KOPT-K1 (cell line): ENCODE data around the gene ERGIC1.
"Not testable (repeated sequence)": the region's sequence is repeated elsewhere in the genome, so short reads cannot be mapped to it uniquely, and the experiment has no call there.

Experiments used
- H3K27ac ChIP-seq: fragments of 200-600 bp; sonication (generic); 2 replicates; pipeline ENCODE4 v1.5.1; 2016; ENCODE audit warnings: antibody characterized with exemption, mild to moderate bottlenecking, low read depth, low read length; ENCODE audit not compliant: poor library complexity, severe bottlenecking
- H3K36me3 ChIP-seq: fragments of 200-600 bp; sonication (generic); 2 replicates; pipeline ENCODE4 v1.5.1; 2017; ENCODE audit warnings: antibody characterized with exemption, mild to moderate bottlenecking, low read length, moderate library complexity; ENCODE audit not compliant: insufficient read depth
- H3K9me3 ChIP-seq: fragments of 200-600 bp; sonication (generic); 2 replicates; pipeline ENCODE4 v1.5.1; 2017; ENCODE audit warnings: antibody characterized with exemption, low read length, mild to moderate bottlenecking; ENCODE audit not compliant: insufficient read depth, poor library complexity, severe bottlenecking

ERGIC1 gene, protein sequence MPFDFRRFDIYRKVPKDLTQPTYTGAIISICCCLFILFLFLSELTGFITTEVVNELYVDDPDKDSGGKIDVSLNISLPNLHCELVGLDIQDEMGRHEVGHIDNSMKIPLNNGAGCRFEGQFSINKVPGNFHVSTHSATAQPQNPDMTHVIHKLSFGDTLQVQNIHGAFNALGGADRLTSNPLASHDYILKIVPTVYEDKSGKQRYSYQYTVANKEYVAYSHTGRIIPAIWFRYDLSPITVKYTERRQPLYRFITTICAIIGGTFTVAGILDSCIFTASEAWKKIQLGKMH

DNA sequence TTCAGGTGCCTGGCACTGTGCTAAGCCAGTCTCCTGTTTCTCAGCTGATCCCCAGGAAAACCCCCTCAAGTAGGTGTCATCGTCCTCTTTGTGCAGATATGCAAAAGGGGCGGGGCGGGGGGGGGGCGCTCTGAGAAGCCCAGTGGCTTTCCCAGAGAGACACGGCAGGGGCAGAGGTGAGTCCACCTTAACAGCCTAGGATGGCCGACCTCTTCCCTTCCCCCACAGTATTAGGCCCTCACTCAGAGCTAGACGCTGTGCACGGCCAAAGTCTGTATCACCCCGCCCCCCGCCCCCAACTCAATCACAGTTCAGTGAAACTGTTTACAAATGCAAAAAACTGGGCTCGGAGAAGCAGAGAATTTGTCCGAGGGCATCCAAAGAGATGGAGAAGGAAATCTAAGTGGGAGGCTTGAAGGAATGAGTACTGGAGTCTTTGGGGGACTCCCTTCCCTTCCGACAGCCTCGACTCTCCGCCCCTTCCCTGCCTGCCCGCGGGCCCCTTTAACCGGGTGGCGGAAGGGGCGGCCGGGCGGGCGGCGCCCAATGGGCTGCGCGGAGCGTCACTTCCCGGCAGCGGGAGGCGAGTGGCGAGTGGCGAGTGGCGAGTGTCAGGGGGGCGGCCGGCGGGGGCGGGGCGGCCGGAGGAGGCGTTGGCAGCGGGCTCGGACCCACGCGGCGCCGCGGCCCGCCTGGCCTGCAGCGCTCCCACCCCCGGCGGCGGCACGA, at the start of gene ERGIC1:
Gene ERGIC1, plus strand, starts transcription at position 566 of the 729 bp plus-strand sequence. Its CDS starts 163 bp downstream, at position 729.
- Histone ChIP-seq H3K9me3 (no peaks in the 10 kb centered on the region), H3K36me3 (0 out of 2 replicates have a peak, but pooled peaks cover 4% of the 10 kb centered on the region), H3K27ac (peak within 1 kb of the TSS; percentile 91)

- Histone ChIP-seq H3K27ac (no peak overlapping the region), H3K9me3 (no peaks in the 10 kb centered on the region)
These were observed 48.5 kb upstream of the ERGIC1 start for GRCh38 chr5:172785429-172786088.

GRCh38 chr5:172786736-172787462, 47.2 kb upstream of the ERGIC1 start:
- Histone ChIP-seq H3K36me3 (no peaks in the 10 kb centered on the region), H3K9me3 (no peaks in the 10 kb centered on the region), H3K27ac (peak overlapping the region; percentile 97)

More at GRCh38 chr5:172785429-172786088, 48.5 kb upstream of the ERGIC1 start:
- H3K36me3 ChIP-seq: no peaks in the 10 kb centered on the region

GRCh38 chr5:172787538-172787937, 46.5 kb upstream of the ERGIC1 start:
- not testable (repeated sequence) for H3K9me3 ChIP-seq, H3K36me3 ChIP-seq
- H3K27ac ChIP-seq: peak overlapping the region; percentile 97

DNA sequence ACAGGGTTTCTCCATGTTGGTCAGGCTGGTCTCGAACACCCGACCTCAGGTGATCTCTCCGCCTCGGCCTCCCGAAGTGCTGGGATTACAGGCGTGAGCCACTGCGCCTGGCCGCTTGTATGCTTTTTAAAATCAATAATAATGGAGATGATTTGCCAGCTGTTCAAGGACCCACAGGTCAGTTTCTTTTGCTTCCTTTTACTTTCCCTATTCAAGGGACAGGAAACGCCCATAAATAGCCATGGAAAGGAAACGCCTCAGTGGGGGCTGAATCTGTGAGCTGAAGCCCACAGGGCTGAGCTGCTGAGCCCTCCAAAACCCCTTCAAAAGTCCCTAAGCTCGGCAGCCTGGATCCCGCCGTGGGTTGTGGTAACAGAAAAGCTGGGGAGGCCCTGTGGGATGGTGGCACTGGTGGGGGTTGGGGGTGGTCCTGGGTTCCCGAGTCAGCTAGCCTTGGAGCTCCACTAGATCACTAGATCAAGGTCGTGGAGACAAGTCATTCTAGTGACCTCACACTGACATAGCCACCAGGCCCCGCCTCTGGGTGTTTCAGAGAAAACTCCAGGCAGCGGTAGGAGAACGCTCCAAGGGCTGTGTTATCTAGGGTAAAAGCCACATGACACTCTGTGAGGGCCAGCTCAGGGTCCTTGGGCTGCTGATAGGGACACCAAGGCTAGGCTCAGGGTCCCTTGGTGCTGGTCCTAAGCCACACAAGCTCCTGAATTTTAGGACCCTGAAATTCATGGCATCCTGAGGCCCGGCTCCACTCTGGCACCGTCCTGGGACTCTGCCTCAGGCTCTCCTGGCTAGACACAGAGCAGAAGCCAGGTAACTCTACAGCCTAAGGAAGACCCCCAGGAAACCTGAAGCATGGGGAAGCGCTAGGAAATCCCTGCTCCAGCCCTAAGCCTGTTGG, 45.0 kb upstream of the ERGIC1 start:
- Histone ChIP-seq H3K27ac (peak overlapping the region; percentile 97), H3K9me3 (no peaks in the 10 kb centered on the region)

DNA sequence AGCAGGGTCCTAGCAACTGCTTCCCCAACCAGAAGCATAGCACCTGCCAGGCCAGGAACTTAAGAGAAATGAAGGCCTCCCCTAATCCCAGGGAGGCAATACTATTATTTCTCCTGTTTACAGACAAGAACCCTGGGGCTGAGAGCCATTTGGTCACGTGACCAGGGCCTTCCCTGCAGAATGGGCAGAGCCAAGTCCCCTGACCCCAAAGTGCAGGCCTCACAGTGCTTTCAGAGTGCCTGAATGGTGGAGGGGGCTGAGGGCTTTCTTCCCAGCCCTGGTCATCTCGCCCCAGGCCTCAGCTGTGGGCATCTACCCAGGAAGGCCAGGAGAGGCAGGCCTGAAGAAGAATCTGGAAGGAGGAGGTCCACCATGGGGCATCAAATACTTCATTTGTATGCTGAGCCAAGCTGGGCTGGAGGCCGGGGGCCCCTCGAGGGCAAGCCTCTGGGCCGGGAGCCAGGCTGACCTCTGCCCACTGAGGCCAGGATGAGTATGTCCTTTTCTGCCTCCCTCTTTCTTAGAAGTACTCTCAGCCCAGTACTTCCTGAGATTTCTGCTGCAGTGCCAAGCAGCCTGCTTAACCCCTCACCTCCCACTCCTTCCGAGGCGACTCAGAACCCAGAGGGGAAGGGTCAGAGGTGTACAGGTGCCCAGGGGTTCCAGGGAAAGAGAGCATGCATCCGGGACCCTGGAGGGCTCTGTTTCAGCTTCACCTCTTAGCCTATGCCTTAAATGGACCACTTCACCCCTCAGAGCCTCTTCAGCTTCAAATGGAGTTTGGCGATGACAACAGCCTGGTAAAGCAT, 44.2 kb upstream of the ERGIC1 start:
- Histone ChIP-seq H3K9me3 (no peaks in the 10 kb centered on the region), H3K27ac (peak overlapping the region; percentile 97), H3K36me3 (no peaks in the 10 kb centered on the region)

More for the DNA sequence above, 45.0 kb upstream of the ERGIC1 start:
- no peaks in the 10 kb centered on the region for H3K36me3 ChIP-seq

- no peaks in the 10 kb centered on the region for H3K9me3 ChIP-seq
- H3K36me3 ChIP-seq: no peaks in the 10 kb centered on the region
- peak overlapping the region; percentile 97 for H3K27ac ChIP-seq
These were observed 43.6 kb upstream of the ERGIC1 start for GRCh38 chr5:172790496-172790889.

- Histone ChIP-seq H3K36me3 (no peaks in the 10 kb centered on the region), H3K9me3 (no peaks in the 10 kb centered on the region), H3K27ac (peak overlapping the region; percentile 97)
These were observed 42.8 kb upstream of the ERGIC1 start for GRCh38 chr5:172791286-172791685.

GRCh38 chr5:172791726-172792445, 42.2 kb upstream of the ERGIC1 start:
- H3K27ac ChIP-seq: peak overlapping the region; percentile 97
- no peaks in the 10 kb centered on the region for H3K36me3 ChIP-seq
- H3K9me3 ChIP-seq: no peaks in the 10 kb centered on the region

- Histone ChIP-seq H3K36me3 (no peaks in the 10 kb centered on the region), H3K9me3 (no peaks in the 10 kb centered on the region), H3K27ac (peak overlapping the region; percentile 97)
These were observed 41.1 kb upstream of the ERGIC1 start for GRCh38 chr5:172792701-172793570.

- Histone ChIP-seq H3K9me3 (no peaks in the 10 kb centered on the region), H3K36me3 (no peaks in the 10 kb centered on the region), H3K27ac (peak overlapping the region; percentile 97)
These were observed 40.2 kb upstream of the ERGIC1 start for GRCh38 chr5:172793577-172794488.
